Adrenal gland (tissue), 5 donors: ENCODE measurements around the gene SH3PXD2B.

ENCODE experiments used
- POLR2A ChIP-seq, 2 donors: fragments of 450-650 bp; IDR thresholded peaks; one replicate each; pipeline ENCODE4 v1.6.1; 2017; ENCODE audit warnings: antibody characterized with exemption in 2 of 2, mild to moderate bottlenecking in 2 of 2, moderate library complexity in 1 of 2
- TF ChIP-seq, protein P1 (sequence below), 6 experiments: fragments of 450-650 bp in 4 of 6; fragments of 200-600 bp in 2 of 6; sonication (generic) in 1 of 6; IDR thresholded peaks; 1 replicate in 5 of 6; 2 replicates in 1 of 6; pipeline versions ENCODE4 v1.5.1 to v1.8.0; 2016 to 2021; ENCODE audit warnings: antibody characterized with exemption in 6 of 6, mild to moderate bottlenecking in 2 of 6, moderate library complexity in 1 of 6
- donor health status: DM: no; HTN: no; CAD: no.

DNA sequence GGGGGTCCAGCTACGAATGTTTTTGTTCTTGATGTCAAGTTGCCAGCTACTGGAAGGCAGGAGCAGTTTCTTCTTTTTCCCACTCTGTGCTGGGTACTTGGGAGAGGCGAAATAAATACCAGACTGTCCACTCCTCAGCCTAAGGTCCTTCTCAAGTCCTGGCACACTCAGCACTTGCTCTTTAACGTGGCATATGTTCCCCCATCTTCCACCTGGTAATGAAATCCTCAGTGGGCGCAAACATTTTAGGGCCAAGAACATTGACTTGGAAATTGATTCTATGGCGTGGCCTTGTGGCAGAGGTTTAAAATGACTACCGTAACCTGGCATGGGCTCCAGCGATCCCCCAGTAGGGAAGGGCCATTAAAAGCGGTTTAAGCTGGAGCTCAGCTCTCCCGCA, 119.7 kb downstream of the SH3PXD2B start:
- TF ChIP-seq, protein P1, sequence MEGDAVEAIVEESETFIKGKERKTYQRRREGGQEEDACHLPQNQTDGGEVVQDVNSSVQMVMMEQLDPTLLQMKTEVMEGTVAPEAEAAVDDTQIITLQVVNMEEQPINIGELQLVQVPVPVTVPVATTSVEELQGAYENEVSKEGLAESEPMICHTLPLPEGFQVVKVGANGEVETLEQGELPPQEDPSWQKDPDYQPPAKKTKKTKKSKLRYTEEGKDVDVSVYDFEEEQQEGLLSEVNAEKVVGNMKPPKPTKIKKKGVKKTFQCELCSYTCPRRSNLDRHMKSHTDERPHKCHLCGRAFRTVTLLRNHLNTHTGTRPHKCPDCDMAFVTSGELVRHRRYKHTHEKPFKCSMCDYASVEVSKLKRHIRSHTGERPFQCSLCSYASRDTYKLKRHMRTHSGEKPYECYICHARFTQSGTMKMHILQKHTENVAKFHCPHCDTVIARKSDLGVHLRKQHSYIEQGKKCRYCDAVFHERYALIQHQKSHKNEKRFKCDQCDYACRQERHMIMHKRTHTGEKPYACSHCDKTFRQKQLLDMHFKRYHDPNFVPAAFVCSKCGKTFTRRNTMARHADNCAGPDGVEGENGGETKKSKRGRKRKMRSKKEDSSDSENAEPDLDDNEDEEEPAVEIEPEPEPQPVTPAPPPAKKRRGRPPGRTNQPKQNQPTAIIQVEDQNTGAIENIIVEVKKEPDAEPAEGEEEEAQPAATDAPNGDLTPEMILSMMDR (IDR thresholded peaks at IDR 0.05) = no peak
- no peak for TF ChIP-seq POLR2A (IDR thresholded peaks at IDR 0.05)
